ENCODE measurements around the gene SPINT1.

The SPINT1 gene

GRCh38 chr15:40891810-40892446, 48.1 kb downstream of the SPINT1 start:
- H3K4me1 Mint-ChIP-seq, result peaks cover 56% of the 10 kb centered on the region
- H3K4me3 Mint-ChIP-seq, result no peak overlapping the region
- H3K9me3 Mint-ChIP-seq, result no peaks in the 10 kb centered on the region
- peak in 1 of 2 donors; percentile 38 for DNase-seq
- no peak overlapping the region for H3K27ac Mint-ChIP-seq
- no peaks in the 10 kb centered on the region for H3K27me3 Mint-ChIP-seq
- no peak for ATAC-seq

- peaks cover 61% of the 10 kb centered on the region for H3K4me1 Mint-ChIP-seq
- no peak overlapping the region for H3K27ac Mint-ChIP-seq
- no peak overlapping the region for H3K4me3 Mint-ChIP-seq
- no peaks in the 10 kb centered on the region for H3K9me3 Mint-ChIP-seq
- no peak for DNase-seq
- no peak for ATAC-seq
- no peaks in the 10 kb centered on the region for H3K27me3 Mint-ChIP-seq
Measured at GRCh38 chr15:40892447-40893012, 48.7 kb downstream of the SPINT1 start.

- ATAC-seq (no peak), DNase-seq (no peak)
- Mint-ChIP-seq H3K4me3 (peak overlapping the region in 1 of 2 donors; percentile 44), H3K4me1 (peaks cover 61% of the 10 kb centered on the region), H3K27ac (no peak overlapping the region), H3K27me3 (no peaks in the 10 kb centered on the region), H3K9me3 (no peaks in the 10 kb centered on the region)
Measured at GRCh38 chr15:40893019-40893670, 49.3 kb downstream of the SPINT1 start.

- Mint-ChIP-seq H3K27ac (peak within 1 kb of the TSS; percentile 99), H3K4me1 (peaks cover 61% of the 10 kb centered on the region), H3K9me3 (no peaks in the 10 kb centered on the region), H3K27me3 (no peaks in the 10 kb centered on the region), H3K4me3 (peak within 1 kb of the TSS; percentile 100)
- peak; percentile 99 for ATAC-seq
- DNase-seq, result peak; percentile 98
Measured at GRCh38 chr15:40893733-40894680, 50.2 kb downstream of the SPINT1 start, which contains the start of gene VPS18. Gene VPS18 (plus strand): TSS chr15:40894450. CDS start chr15:40894769, 319 bp downstream.

- H3K9me3 Mint-ChIP-seq, result no peaks in the 10 kb centered on the region
- H3K27ac Mint-ChIP-seq, result peak overlapping the region; percentile 99
- no peaks in the 10 kb centered on the region for H3K27me3 Mint-ChIP-seq
- peak; percentile 75 for ATAC-seq
- peaks cover 61% of the 10 kb centered on the region for H3K4me1 Mint-ChIP-seq
- peak overlapping the region; percentile 100 for H3K4me3 Mint-ChIP-seq
- DNase-seq, result peak; percentile 66 to 69
Measured at GRCh38 chr15:40894681-40895448, 51.0 kb downstream of the SPINT1 start.

GRCh38 chr15:40899536-40900207, 55.8 kb downstream of the SPINT1 start:
- no peaks in the 10 kb centered on the region for H3K9me3 Mint-ChIP-seq

GRCh38 chr15:40900256-40901052, 56.6 kb downstream of the SPINT1 start:
- H3K4me3 Mint-ChIP-seq, result no peak overlapping the region
- peaks cover 60% of the 10 kb centered on the region for H3K4me1 Mint-ChIP-seq
- ATAC-seq, result no peak
- no peaks in the 10 kb centered on the region for H3K9me3 Mint-ChIP-seq
- no peak for DNase-seq
- no peaks in the 10 kb centered on the region for H3K27me3 Mint-ChIP-seq
- H3K27ac Mint-ChIP-seq, result peak overlapping the region in 1 of 2 donors; percentile 56

More at GRCh38 chr15:40899536-40900207, 55.8 kb downstream of the SPINT1 start:
- H3K27me3 Mint-ChIP-seq, result no peaks in the 10 kb centered on the region
- H3K4me3 Mint-ChIP-seq, result no peak overlapping the region
- DNase-seq (no peak), ATAC-seq (no peak)
- peaks cover 65% of the 10 kb centered on the region for H3K4me1 Mint-ChIP-seq
- H3K27ac Mint-ChIP-seq, result no peak overlapping the region

- H3K9me3 Mint-ChIP-seq, result no peaks in the 10 kb centered on the region
- H3K4me1 Mint-ChIP-seq, result peaks cover 54% of the 10 kb centered on the region
Measured at GRCh38 chr15:40901053-40901443, 57.2 kb downstream of the SPINT1 start.

GRCh38 chr15:40902605-40903561, 59.0 kb downstream of the SPINT1 start:
- Mint-ChIP-seq H3K27ac (peak overlapping the region; percentile 41 to 81), H3K4me1 (peaks cover 56% of the 10 kb centered on the region), H3K4me3 (no peak overlapping the region), H3K27me3 (no peaks in the 10 kb centered on the region), H3K9me3 (no peaks in the 10 kb centered on the region)
- DNase-seq, result no peak
- no peak for ATAC-seq

More at GRCh38 chr15:40901053-40901443, 57.2 kb downstream of the SPINT1 start:
- no peak overlapping the region for H3K4me3 Mint-ChIP-seq
- H3K27me3 Mint-ChIP-seq, result no peaks in the 10 kb centered on the region
- no peak overlapping the region for H3K27ac Mint-ChIP-seq
- no peak for ATAC-seq
- no peak for DNase-seq

GRCh38 chr15:40904552-40905201, 60.8 kb downstream of the SPINT1 start:
- H3K27ac Mint-ChIP-seq, result no peak overlapping the region
- no peaks in the 10 kb centered on the region for H3K9me3 Mint-ChIP-seq
- no peak overlapping the region for H3K4me3 Mint-ChIP-seq
- no peaks in the 10 kb centered on the region for H3K27me3 Mint-ChIP-seq
- no peak for DNase-seq
- ATAC-seq, result no peak
- peaks cover 62% of the 10 kb centered on the region for H3K4me1 Mint-ChIP-seq

GRCh38 chr15:40906091-40906990, 62.5 kb downstream of the SPINT1 start:
- Mint-ChIP-seq H3K27me3 (no peaks in the 10 kb centered on the region), H3K9me3 (no peaks in the 10 kb centered on the region), H3K4me1 (peaks cover 65% of the 10 kb centered on the region), H3K4me3 (peak overlapping the region; percentile 90 to 95), H3K27ac (peak overlapping the region in 1 of 2 donors; percentile 12)
- DNase-seq (peak; percentile 85 to 87), ATAC-seq (peak; percentile 87)
